HUES64 (cell line): ENCODE measurements around the gene SLC39A11.
"Not testable (repeated sequence)": the region's sequence is repeated elsewhere in the genome, so short reads cannot be mapped to it uniquely, and the experiment has no call there.

ENCODE experiments used
- H3K27ac ChIP-seq: 2 replicates; pipeline ENCODE4 v1.7.0; 2013; ENCODE audit warnings: low read depth, low read length, inconsistent platforms
- H3K27me3 ChIP-seq: 2 replicates; pipeline ENCODE4 v1.6.1; 2013; ENCODE audit warnings: mild to moderate bottlenecking, low read length; ENCODE audit not compliant: insufficient read depth
- H3K36me3 ChIP-seq: 2 replicates; pipeline ENCODE4 v1.6.1; 2013; ENCODE audit warnings: mild to moderate bottlenecking, low read length; ENCODE audit not compliant: insufficient read depth
- H3K4me1 ChIP-seq: 2 replicates; pipeline ENCODE4 v1.6.1; 2013; ENCODE audit warnings: mild to moderate bottlenecking, low read length, moderate library complexity; ENCODE audit not compliant: insufficient read depth
- H3K4me3 ChIP-seq: 2 replicates; pipeline ENCODE4 v1.5.1; 2013; ENCODE audit warnings: mild to moderate bottlenecking, low read length, moderate library complexity
- H3K9ac ChIP-seq: 2 replicates; pipeline ENCODE4 v1.6.1; 2013; ENCODE audit warnings: mild to moderate bottlenecking, low read depth, low read length
- H3K9me3 ChIP-seq: 2 replicates; pipeline ENCODE4 v1.6.1; 2013; ENCODE audit warnings: low read depth, low read length; ENCODE audit not compliant: insufficient read depth
- WGBS: fragments of 150-250, 120-280 bp; methylation state at CpG from one replicate; pipeline ENCODE4 v1.1.7; 2013; ENCODE audit warnings: missing lambda C conversion rate; 5-methylcytosine and 5-hydroxymethylcytosine counted together

SLC39A11 gene

GRCh38 chr17:73069841-73070240 lies 22.6 kb downstream of the SLC39A11 start:
- Histone ChIP-seq H3K27ac (no peak overlapping the region), H3K36me3 (no peaks in the 10 kb centered on the region), H3K9ac (no peak overlapping the region), H3K4me1 (no peaks in the 10 kb centered on the region), H3K9me3 (no peaks in the 10 kb centered on the region), H3K4me3 (no peak overlapping the region), H3K27me3 (no peaks in the 10 kb centered on the region)
- 92% methylated on average over 3 of the region's 3 CpGs for WGBS

DNA sequence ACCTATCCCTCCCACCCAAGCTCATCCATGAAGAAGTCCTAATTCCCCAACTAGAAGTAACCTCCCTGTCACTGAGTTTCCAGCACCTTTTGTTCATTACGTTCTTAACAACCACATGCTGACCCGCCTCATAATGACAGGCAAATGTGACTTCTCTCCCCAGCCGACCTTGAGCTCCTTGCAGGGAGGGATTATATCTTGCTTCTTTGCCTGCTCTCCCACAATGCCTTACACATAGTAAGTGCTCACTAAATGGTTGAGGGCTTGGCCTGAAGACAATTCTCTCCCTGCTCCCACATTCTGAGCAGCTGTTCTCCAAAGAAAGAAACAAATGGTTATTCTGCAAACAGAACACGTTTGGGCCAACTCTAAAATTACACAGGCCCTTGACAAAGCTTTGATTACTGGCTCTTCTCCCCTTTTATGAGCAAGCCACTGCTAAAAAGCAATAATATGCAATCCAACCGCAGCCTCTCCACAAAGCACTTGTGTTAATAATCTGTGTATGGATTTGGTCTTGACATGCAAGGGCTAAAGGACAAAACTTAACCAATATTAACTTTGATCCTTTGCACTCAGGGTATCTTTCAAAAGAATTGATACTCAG lies 23.2 kb downstream of the SLC39A11 start:
- no peaks in the 10 kb centered on the region for H3K27me3 ChIP-seq
- H3K9ac ChIP-seq = no peak overlapping the region
- no peak overlapping the region for H3K27ac ChIP-seq
- H3K36me3 ChIP-seq = no peaks in the 10 kb centered on the region
- no peak overlapping the region for H3K4me3 ChIP-seq
- H3K4me1 ChIP-seq = no peaks in the 10 kb centered on the region
- 87% methylated on average over 4 of the region's 5 CpGs for WGBS
- H3K9me3 ChIP-seq = no peaks in the 10 kb centered on the region

GRCh38 chr17:73068322-73069153 lies 23.9 kb downstream of the SLC39A11 start:
- no peak overlapping the region for H3K27ac ChIP-seq
- no peak overlapping the region for H3K4me3 ChIP-seq
- H3K9ac ChIP-seq = no peak overlapping the region
- H3K4me1 ChIP-seq = no peaks in the 10 kb centered on the region
- no peaks in the 10 kb centered on the region for H3K36me3 ChIP-seq
- H3K27me3 ChIP-seq = no peaks in the 10 kb centered on the region
- no peaks in the 10 kb centered on the region for H3K9me3 ChIP-seq
- 87% methylated on average over 9 of the region's 9 CpGs for WGBS

- H3K9me3 ChIP-seq, H3K4me1 ChIP-seq, H3K27me3 ChIP-seq, H3K9ac ChIP-seq, H3K4me3 ChIP-seq, H3K27ac ChIP-seq, H3K36me3 ChIP-seq: not testable (repeated sequence)
- WGBS = 100% methylated on average over 2 of the region's 2 CpGs
Measured at GRCh38 chr17:73067699-73068098, 24.8 kb downstream of the SLC39A11 start.

DNA sequence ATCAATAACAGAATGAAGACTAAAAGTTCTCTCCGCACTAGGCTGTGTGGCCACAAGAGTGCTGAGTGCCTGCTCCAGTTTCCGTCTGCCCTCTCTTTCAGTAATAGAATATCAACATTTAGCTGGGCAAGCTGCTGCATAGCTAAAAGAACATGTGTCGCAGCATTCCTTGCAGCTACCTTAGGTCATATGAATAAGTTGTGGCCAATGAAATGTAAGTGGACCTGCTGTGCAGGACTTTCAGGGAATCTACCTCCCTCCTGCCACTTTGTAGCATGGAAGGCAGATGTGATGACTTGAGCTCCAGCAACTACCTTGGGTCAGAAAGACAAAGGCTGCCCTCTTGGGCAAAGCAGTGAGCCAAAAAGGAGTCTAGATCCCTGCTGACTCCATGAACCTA lies 25.4 kb downstream of the SLC39A11 start:
- Histone ChIP-seq H3K4me1 (no peaks in the 10 kb centered on the region), H3K4me3 (no peak overlapping the region), H3K9ac (no peak overlapping the region), H3K36me3 (no peaks in the 10 kb centered on the region), H3K9me3 (no peaks in the 10 kb centered on the region), H3K27ac (no peak overlapping the region), H3K27me3 (no peaks in the 10 kb centered on the region)
- WGBS = 95% methylated on average over 3 of the region's 3 CpGs

GRCh38 chr17:73066148-73066884 lies 26.2 kb downstream of the SLC39A11 start:
- Histone ChIP-seq H3K36me3 (no peaks in the 10 kb centered on the region), H3K27me3 (no peaks in the 10 kb centered on the region), H3K4me1 (no peaks in the 10 kb centered on the region), H3K4me3 (no peak overlapping the region), H3K27ac (no peak overlapping the region), H3K9ac (no peak overlapping the region), H3K9me3 (no peaks in the 10 kb centered on the region)
- WGBS = 97% methylated on average over 2 of the region's 2 CpGs

DNA sequence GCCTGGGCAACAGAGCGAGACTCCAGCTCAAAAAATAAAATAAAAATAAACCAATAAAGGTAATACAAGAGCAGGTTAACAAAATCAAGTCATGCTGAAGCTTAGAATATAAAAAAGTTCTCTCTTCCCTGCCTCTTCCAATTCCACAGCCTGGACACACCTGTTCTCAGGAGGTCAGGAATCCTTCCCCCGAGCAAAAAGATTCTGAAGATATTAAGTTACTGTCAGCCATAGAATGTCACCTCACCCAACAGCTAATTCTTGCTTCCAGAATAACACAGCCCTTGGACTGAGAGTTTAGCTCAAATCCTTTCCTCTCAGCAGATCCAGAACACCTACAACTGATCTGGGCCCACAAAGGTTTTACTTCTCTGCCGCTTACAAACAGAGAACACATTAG lies 27.1 kb downstream of the SLC39A11 start:
- H3K27me3 ChIP-seq = no peaks in the 10 kb centered on the region
- H3K36me3 ChIP-seq = no peaks in the 10 kb centered on the region
- no peaks in the 10 kb centered on the region for H3K9me3 ChIP-seq
- 92% methylated on average over 3 of the region's 3 CpGs for WGBS
- H3K9ac ChIP-seq = no peak overlapping the region
- H3K4me3 ChIP-seq = no peak overlapping the region
- H3K4me1 ChIP-seq = no peaks in the 10 kb centered on the region
- H3K27ac ChIP-seq = no peak overlapping the region

- H3K9ac ChIP-seq = no peak overlapping the region
- no peaks in the 10 kb centered on the region for H3K36me3 ChIP-seq
- H3K4me1 ChIP-seq = no peaks in the 10 kb centered on the region
- H3K4me3 ChIP-seq = no peak overlapping the region
- 94% methylated on average over 5 of the region's 6 CpGs for WGBS
- H3K27me3 ChIP-seq = no peaks in the 10 kb centered on the region
- no peak overlapping the region for H3K27ac ChIP-seq
- no peaks in the 10 kb centered on the region for H3K9me3 ChIP-seq
Measured at GRCh38 chr17:73064084-73064938, 28.2 kb downstream of the SLC39A11 start.

DNA sequence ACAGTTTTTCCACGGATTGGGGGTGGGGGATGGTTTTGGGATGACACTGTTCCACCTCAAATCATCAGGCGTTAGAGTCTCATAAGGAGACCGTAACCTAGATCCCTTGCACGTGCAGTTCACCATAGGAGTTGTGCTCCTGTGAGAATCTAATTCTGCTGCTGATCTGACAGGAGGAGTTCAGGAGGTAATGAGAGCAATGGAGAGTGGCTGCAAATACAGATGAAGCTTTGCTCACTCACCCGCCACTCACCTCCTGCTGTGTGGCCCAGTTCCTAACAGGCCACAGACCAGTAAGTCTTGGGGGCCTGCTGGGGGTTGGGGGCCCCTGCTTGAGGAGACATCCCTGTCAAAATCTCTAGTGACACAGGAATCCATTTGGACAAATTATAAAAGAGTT lies 29.8 kb downstream of the SLC39A11 start:
- Histone ChIP-seq H3K4me1 (no peaks in the 10 kb centered on the region), H3K4me3 (no peak overlapping the region), H3K9me3 (no peaks in the 10 kb centered on the region), H3K9ac (no peak overlapping the region), H3K27ac (no peak overlapping the region), H3K36me3 (no peaks in the 10 kb centered on the region), H3K27me3 (no peaks in the 10 kb centered on the region)
- 90% methylated on average over 5 of the region's 5 CpGs for WGBS

GRCh38 chr17:73061161-73061560 lies 31.3 kb downstream of the SLC39A11 start:
- no peaks in the 10 kb centered on the region for H3K4me1 ChIP-seq
- H3K4me3 ChIP-seq = no peak overlapping the region
- no peaks in the 10 kb centered on the region for H3K9me3 ChIP-seq
- H3K27me3 ChIP-seq = no peaks in the 10 kb centered on the region
- no peaks in the 10 kb centered on the region for H3K36me3 ChIP-seq
- H3K27ac ChIP-seq = no peak overlapping the region
- 96% methylated on average over 4 of the region's 4 CpGs for WGBS
- H3K9ac ChIP-seq = no peak overlapping the region
